Neural progenitor cell (in vitro differentiated cells): ENCODE measurements around the gene STIL. TPM values are rescaled to one million over a fixed set of nuclear protein-coding genes. Genes with fewer than 3 reads are reported as not detected.
A peak's percentile ranks its signal among the peaks of the same experiment; 100 is the strongest.

Experiments
- DNase-seq: peaks from one replicate; pipeline ENCODE4 v3.0.0-alpha.2; 2016; ENCODE audit warnings: low spot score
- H2AFZ ChIP-seq: fragments of 200-600 bp; sonication (generic); replicated peaks from 2 replicates; pipeline ENCODE4 v1.6.1; 2016; ENCODE audit warnings: antibody characterized with exemption
- H3F3A ChIP-seq: fragments of 200-600 bp; sonication (generic); 2 replicates; pipeline ENCODE4 v1.6.1; 2016; ENCODE audit warnings: antibody characterized with exemption, low read depth
- H3K27ac ChIP-seq: fragments of 200-600 bp; sonication (generic); 2 replicates; pipeline ENCODE4 v1.5.1; 2016; ENCODE audit warnings: mild to moderate bottlenecking
- H3K27me3 ChIP-seq: fragments of 200-600 bp; sonication (generic); 2 replicates; pipeline ENCODE4 v1.6.1; 2016; ENCODE audit warnings: mild to moderate bottlenecking, moderate library complexity
- H3K36me3 ChIP-seq: fragments of 200-600 bp; sonication (generic); 2 replicates; pipeline ENCODE4 v1.5.1; 2016
- H3K4me1 ChIP-seq: fragments of 200-600 bp; sonication (generic); 2 replicates; pipeline ENCODE4 v1.6.1; 2016; ENCODE audit warnings: mixed run types
- H3K4me2 ChIP-seq: fragments of 200-600 bp; sonication (generic); 2 replicates; pipeline ENCODE4 v1.6.1; 2016
- H3K4me3 ChIP-seq: fragments of 200-600 bp; sonication (generic); 2 replicates; pipeline ENCODE4 v1.5.1; 2016
- H3K79me2 ChIP-seq: fragments of 200-600 bp; sonication (generic); 2 replicates; pipeline ENCODE4 v1.6.1; 2016; ENCODE audit warnings: low read depth
- H3K9ac ChIP-seq: fragments of 200-600 bp; sonication (generic); 2 replicates; pipeline ENCODE4 v1.6.1; 2016
- H3K9me3 ChIP-seq: fragments of 200-600 bp; sonication (generic); 2 replicates; pipeline ENCODE4 v1.5.1; 2016; ENCODE audit warnings: low read depth
- H4K20me1 ChIP-seq: fragments of 200-600 bp; sonication (generic); 2 replicates; pipeline ENCODE4 v1.6.1; 2016; ENCODE audit warnings: low read depth
- H3K27ac Mint-ChIP-seq: 3 replicates; pipeline ENCODE4 v1.8.0; 2021; ENCODE audit warnings: mixed read lengths
- H3K27me3 Mint-ChIP-seq: 2 replicates; pipeline ENCODE4 v1.8.0; 2022; ENCODE audit warnings: low read depth, mild to moderate bottlenecking, inconsistent platforms, moderate library complexity, mixed read lengths; ENCODE audit not compliant: insufficient read depth
- H3K36me3 Mint-ChIP-seq: 3 replicates; pipeline ENCODE4 v1.8.0; 2021; ENCODE audit warnings: mixed read lengths
- H3K4me1 Mint-ChIP-seq: 3 replicates; pipeline ENCODE4 v1.8.0; 2021; ENCODE audit warnings: mixed read lengths
- H3K4me3 Mint-ChIP-seq: 3 replicates; pipeline ENCODE4 v1.8.0; 2021; ENCODE audit warnings: mild to moderate bottlenecking, moderate library complexity, mixed read lengths
- H3K9me3 Mint-ChIP-seq: 3 replicates; pipeline ENCODE4 v1.8.0; 2020; ENCODE audit warnings: mixed read lengths
- EZH2 ChIP-seq: fragments of 200-600 bp; sonication (generic); IDR thresholded peaks from 2 replicates; pipeline ENCODE4 v1.6.1; 2017; ENCODE audit warnings: antibody characterized with exemption, mild to moderate bottlenecking, moderate library complexity
- EZH2phosphoT487 ChIP-seq: fragments of 200-600 bp; sonication (generic); IDR thresholded peaks from 2 replicates; pipeline ENCODE4 v1.6.1; 2017; ENCODE audit warnings: antibody characterized with exemption
- total RNA-seq: library from RNA; depleted of rRNA; stranded (reverse); fragments of >200 nt; gene quantifications from 2 replicates; pipeline ENCODE4 v1.2.3, GENCODE V29; 2015; ENCODE audit warnings: low replicate concordance
- TF ChIP-seq, protein P1 (sequence below): fragments of 200-600 bp; sonication (generic); IDR thresholded peaks from 2 replicates; pipeline ENCODE4 v1.5.1; 2017; ENCODE audit warnings: antibody characterized with exemption, mild to moderate bottlenecking

Gene STIL
- total RNA-seq, 1 donor from 2014 or later = 59.0 TPM

DNA sequence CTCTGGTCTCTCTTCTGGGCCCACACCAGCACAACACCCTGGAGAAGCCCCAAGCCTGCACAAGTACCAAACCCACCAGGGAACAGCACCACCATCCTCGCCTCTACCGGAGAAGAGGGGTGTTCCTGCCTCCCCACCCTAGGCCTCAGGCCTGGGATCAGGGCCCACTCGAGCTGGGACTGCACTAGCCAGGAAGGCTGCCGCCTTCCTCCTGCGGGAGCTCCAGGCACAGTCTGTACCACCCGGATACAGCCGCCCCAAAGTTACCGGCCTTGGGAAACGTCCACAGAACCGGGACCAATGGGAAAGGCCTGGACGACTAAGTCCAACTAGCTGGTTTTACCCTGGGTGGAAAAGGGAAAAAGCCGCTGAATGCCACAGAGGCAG, 85.3 kb downstream of the STIL start:
- DNase-seq = no peak
- peaks cover 73% of the 10 kb centered on the region for H3K27me3 Mint-ChIP-seq
- peaks cover 38% of the 10 kb centered on the region for H3K4me1 ChIP-seq
- H3K9me3 Mint-ChIP-seq = peaks cover 2% of the 10 kb centered on the region
- peaks cover 100% of the 10 kb centered on the region for H3K27me3 ChIP-seq
- TF ChIP-seq, protein P1, sequence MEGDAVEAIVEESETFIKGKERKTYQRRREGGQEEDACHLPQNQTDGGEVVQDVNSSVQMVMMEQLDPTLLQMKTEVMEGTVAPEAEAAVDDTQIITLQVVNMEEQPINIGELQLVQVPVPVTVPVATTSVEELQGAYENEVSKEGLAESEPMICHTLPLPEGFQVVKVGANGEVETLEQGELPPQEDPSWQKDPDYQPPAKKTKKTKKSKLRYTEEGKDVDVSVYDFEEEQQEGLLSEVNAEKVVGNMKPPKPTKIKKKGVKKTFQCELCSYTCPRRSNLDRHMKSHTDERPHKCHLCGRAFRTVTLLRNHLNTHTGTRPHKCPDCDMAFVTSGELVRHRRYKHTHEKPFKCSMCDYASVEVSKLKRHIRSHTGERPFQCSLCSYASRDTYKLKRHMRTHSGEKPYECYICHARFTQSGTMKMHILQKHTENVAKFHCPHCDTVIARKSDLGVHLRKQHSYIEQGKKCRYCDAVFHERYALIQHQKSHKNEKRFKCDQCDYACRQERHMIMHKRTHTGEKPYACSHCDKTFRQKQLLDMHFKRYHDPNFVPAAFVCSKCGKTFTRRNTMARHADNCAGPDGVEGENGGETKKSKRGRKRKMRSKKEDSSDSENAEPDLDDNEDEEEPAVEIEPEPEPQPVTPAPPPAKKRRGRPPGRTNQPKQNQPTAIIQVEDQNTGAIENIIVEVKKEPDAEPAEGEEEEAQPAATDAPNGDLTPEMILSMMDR = no peak
- TF ChIP-seq EZH2phosphoT487 = peak; percentile 63
- peak; percentile 65 for TF ChIP-seq EZH2
- H3K9me3 ChIP-seq = no peaks in the 10 kb centered on the region
- peaks cover 28% of the 10 kb centered on the region for H3K4me1 Mint-ChIP-seq
- no peaks in the 10 kb centered on the region for H3K36me3 ChIP-seq
- H3K36me3 Mint-ChIP-seq = peaks cover 2% of the 10 kb centered on the region
- H3K27ac Mint-ChIP-seq = no peak overlapping the region
- H3F3A ChIP-seq = peaks cover 22% of the 10 kb centered on the region
- H3K27ac ChIP-seq = no peak overlapping the region
- no peak overlapping the region for H3K9ac ChIP-seq
- no peak overlapping the region for H3K4me3 ChIP-seq
- H4K20me1 ChIP-seq = peaks cover 71% of the 10 kb centered on the region
- no peaks in the 10 kb centered on the region for H3K79me2 ChIP-seq
- H3K4me3 Mint-ChIP-seq = no peak overlapping the region
- H2AFZ ChIP-seq = no peak overlapping the region
- peak overlapping the region; percentile 65 for H3K4me2 ChIP-seq

DNA sequence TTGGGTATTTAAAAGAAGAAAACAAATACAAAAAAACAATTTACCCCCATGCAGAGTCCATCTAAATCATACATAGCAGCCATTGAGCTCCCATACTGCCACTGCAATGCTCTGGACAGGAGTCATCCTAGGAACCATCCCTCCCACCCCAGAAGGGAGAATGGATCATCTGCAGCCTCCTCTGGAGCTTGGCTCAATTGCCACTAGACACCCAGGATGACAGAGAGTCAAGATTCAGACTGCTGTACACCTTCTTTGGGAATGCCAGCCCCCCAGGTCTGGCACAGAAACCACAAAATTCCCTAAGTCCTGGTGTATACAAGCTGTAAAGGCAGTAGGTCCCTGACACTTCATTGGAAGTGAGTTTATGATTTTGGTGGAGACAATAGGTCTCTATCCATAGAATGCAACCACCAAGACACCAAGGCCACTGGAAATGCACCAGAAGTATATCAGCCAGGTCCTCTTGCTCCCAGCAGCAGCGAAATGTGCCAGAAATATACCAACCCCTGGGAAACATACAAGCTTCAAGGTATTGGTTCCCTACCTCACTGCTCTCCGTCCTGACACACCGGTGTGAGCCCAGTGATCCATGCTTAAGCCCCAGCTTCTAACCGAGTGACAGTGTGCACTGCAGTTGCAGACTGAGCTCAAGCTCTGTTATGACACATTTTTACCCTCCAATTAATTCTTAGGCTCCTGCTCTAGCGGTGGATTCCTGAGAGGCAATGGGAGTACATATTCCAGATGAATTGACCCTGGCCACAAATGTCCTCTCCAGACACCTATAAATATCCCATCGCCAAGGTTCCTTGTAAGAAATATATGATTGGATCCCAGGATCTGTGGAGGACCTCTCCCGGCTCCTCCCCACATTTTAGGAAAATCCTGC, 86.4 kb downstream of the STIL start:
- no peak overlapping the region for H3K4me3 Mint-ChIP-seq
- H3K27ac Mint-ChIP-seq = no peak overlapping the region
- Histone ChIP-seq H3K27me3 (peaks cover 100% of the 10 kb centered on the region), H3K9ac (no peak overlapping the region), H3K4me3 (no peak overlapping the region), H3K4me2 (no peak overlapping the region), H3K4me1 (peaks cover 35% of the 10 kb centered on the region), H2AFZ (no peak overlapping the region), H3K79me2 (no peaks in the 10 kb centered on the region), H4K20me1 (peaks cover 67% of the 10 kb centered on the region), H3K9me3 (no peaks in the 10 kb centered on the region), H3F3A (peaks cover 11% of the 10 kb centered on the region), H3K36me3 (no peaks in the 10 kb centered on the region), H3K27ac (no peak overlapping the region)
- H3K4me1 Mint-ChIP-seq = peaks cover 24% of the 10 kb centered on the region
- H3K27me3 Mint-ChIP-seq = peaks cover 62% of the 10 kb centered on the region
- H3K9me3 Mint-ChIP-seq = peaks cover 2% of the 10 kb centered on the region
- no peaks in the 10 kb centered on the region for H3K36me3 Mint-ChIP-seq
- DNase-seq = no peak
- TF ChIP-seq, protein P1 = no peak
- TF ChIP-seq EZH2phosphoT487 (no peak), EZH2 (no peak)

DNA sequence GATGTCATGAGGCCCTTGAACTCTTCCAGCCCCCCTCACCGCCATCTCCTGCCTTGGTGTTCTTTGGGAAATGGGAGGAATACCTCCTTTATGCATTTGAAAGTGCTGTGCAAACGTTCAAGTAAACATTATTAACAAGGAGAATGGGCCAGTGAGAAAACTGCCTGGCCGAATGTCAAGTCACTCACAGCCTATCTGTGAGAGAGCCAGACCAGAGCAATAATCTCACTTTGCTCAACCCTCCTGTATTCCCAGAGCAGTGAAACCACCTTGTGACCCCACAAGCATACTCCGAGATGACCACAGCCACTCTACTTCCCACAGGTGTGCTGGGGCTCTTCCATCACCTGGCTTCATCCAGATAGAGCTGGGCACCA, 87.1 kb downstream of the STIL start:
- Histone ChIP-seq H3K27ac (no peak overlapping the region), H3F3A (peaks cover 6% of the 10 kb centered on the region), H4K20me1 (peaks cover 63% of the 10 kb centered on the region), H3K4me2 (no peak overlapping the region), H3K9me3 (no peaks in the 10 kb centered on the region), H3K27me3 (peaks cover 100% of the 10 kb centered on the region), H3K4me3 (no peak overlapping the region), H2AFZ (no peak overlapping the region), H3K79me2 (no peaks in the 10 kb centered on the region), H3K4me1 (peaks cover 29% of the 10 kb centered on the region), H3K36me3 (no peaks in the 10 kb centered on the region), H3K9ac (no peak overlapping the region)
- TF ChIP-seq EZH2 = no peak
- TF ChIP-seq EZH2phosphoT487 = no peak
- TF ChIP-seq, protein P1 = no peak
- Mint-ChIP-seq H3K4me3 (no peak overlapping the region), H3K27ac (no peak overlapping the region), H3K36me3 (no peaks in the 10 kb centered on the region), H3K4me1 (peaks cover 20% of the 10 kb centered on the region), H3K9me3 (no peaks in the 10 kb centered on the region), H3K27me3 (peaks cover 61% of the 10 kb centered on the region)
- DNase-seq = no peak
